GM23338 (cell line): ENCODE data around the gene PDF. TPM values are rescaled to one million over a fixed set of nuclear protein-coding genes. Genes with fewer than 3 reads are reported as not detected.
A peak's percentile ranks its signal among the peaks of the same experiment; 100 is the strongest.

Experiments
- ATAC-seq: fragments of 200-7000 bp; cut with Tn5 transposase; 3 replicates; pipeline ENCODE4 v1.9.1; 2020
- DNase-seq: peaks from one replicate; pipeline ENCODE4 v3.0.0-alpha.2; 2015; ENCODE audit warnings: low spot score
- H2AFZ ChIP-seq: fragments of 200-600 bp; sonication (generic); 2 replicates; pipeline ENCODE4 v1.8.0; 2016; ENCODE audit warnings: antibody characterized with exemption, mild to moderate bottlenecking, moderate library complexity
- H3F3A ChIP-seq: fragments of 200-600 bp; sonication (generic); replicated peaks from 2 replicates; pipeline ENCODE4 v1.8.0; 2017; ENCODE audit warnings: antibody characterized with exemption, mixed run types, low read depth
- H3K27ac ChIP-seq: fragments of 200-600 bp; sonication (generic); 2 replicates; pipeline ENCODE4 v1.6.1; 2016; ENCODE audit warnings: low read depth
- H3K27me3 ChIP-seq: fragments of 200-600 bp; sonication (generic); 2 replicates; pipeline ENCODE4 v1.8.0; 2016; ENCODE audit warnings: mild to moderate bottlenecking, mixed run types, moderate library complexity; ENCODE audit not compliant: insufficient read depth
- H3K36me3 ChIP-seq: fragments of 200-600 bp; sonication (generic); 2 replicates; pipeline ENCODE4 v1.8.0; 2016; ENCODE audit warnings: mild to moderate bottlenecking; ENCODE audit not compliant: insufficient read depth
- H3K4me1 ChIP-seq: fragments of 200-600 bp; sonication (generic); 2 replicates; pipeline ENCODE4 v1.8.0; 2016; ENCODE audit warnings: mild to moderate bottlenecking, moderate library complexity; ENCODE audit not compliant: insufficient read depth
- H3K4me2 ChIP-seq: fragments of 200-600 bp; sonication (generic); 2 replicates; pipeline ENCODE4 v1.7.1; 2017; ENCODE audit warnings: mixed run types
- H3K4me3 ChIP-seq: fragments of 200-600 bp; sonication (generic); 2 replicates; pipeline ENCODE4 v1.6.1; 2016; ENCODE audit warnings: mixed run types
- H3K79me2 ChIP-seq: fragments of 200-600 bp; sonication (generic); replicated peaks from 2 replicates; pipeline ENCODE4 v1.8.0; 2017; ENCODE audit warnings: mild to moderate bottlenecking; ENCODE audit not compliant: insufficient read depth
- H3K9me2 ChIP-seq: fragments of 200-600 bp; sonication (generic); 2 replicates; pipeline ENCODE4 v1.8.0; 2017; ENCODE audit not compliant: insufficient read depth
- H4K20me1 ChIP-seq: fragments of 200-600 bp; sonication (generic); replicated peaks from 2 replicates; pipeline ENCODE4 v1.8.0; 2017; ENCODE audit warnings: mild to moderate bottlenecking; ENCODE audit not compliant: insufficient read depth
- H3K27ac Mint-ChIP-seq: 2 replicates; pipeline ENCODE4 v1.8.0; 2020; ENCODE audit warnings: inconsistent platforms, mild to moderate bottlenecking, moderate library complexity, mixed read lengths
- H3K27me3 Mint-ChIP-seq: 3 replicates; pipeline ENCODE4 v1.8.0; 2022; ENCODE audit warnings: low read depth, mild to moderate bottlenecking, moderate library complexity, mixed read lengths, inconsistent platforms; ENCODE audit not compliant: insufficient read depth, poor library complexity
- H3K36me3 Mint-ChIP-seq: 3 replicates; pipeline ENCODE4 v1.8.0; 2021; ENCODE audit warnings: low read depth, mild to moderate bottlenecking, inconsistent platforms, moderate library complexity, mixed read lengths
- H3K4me1 Mint-ChIP-seq: 3 replicates; pipeline ENCODE4 v1.8.0; 2020; ENCODE audit warnings: mild to moderate bottlenecking, inconsistent platforms, mixed read lengths
- H3K4me3 Mint-ChIP-seq: 3 replicates; pipeline ENCODE4 v1.8.0; 2021; ENCODE audit warnings: moderate library complexity, mild to moderate bottlenecking, inconsistent platforms, mixed read lengths
- H3K9me3 Mint-ChIP-seq: 3 replicates; pipeline ENCODE4 v1.8.0; 2020; ENCODE audit warnings: moderate library complexity, mild to moderate bottlenecking, inconsistent platforms, mixed read lengths
- CREB1 ChIP-seq: fragments of 250-450 bp; sonication (Bioruptor Pico); IDR thresholded peaks from 2 replicates; pipeline ENCODE4 v1.5.0; 2020; ENCODE audit warnings: low read depth, mild to moderate bottlenecking, moderate library complexity
- EZH2 ChIP-seq: fragments of 200-600 bp; sonication (generic); IDR thresholded peaks from one replicate; pipeline ENCODE4 v1.8.0; 2017; ENCODE audit warnings: antibody characterized with exemption, mild to moderate bottlenecking, low read depth; ENCODE audit not compliant: unreplicated experiment
- JUNB ChIP-seq: IDR thresholded peaks from one replicate; pipeline ENCODE4 v1.6.1; 2016; ENCODE audit warnings: antibody characterized with exemption; ENCODE audit not compliant: unreplicated experiment
- STAT1 ChIP-seq: IDR thresholded peaks from one replicate; pipeline ENCODE4 v1.6.1; 2016; ENCODE audit warnings: antibody characterized with exemption; ENCODE audit not compliant: unreplicated experiment
- ZNF114 ChIP-seq: fragments of 250-450 bp; sonication (Bioruptor Pico); IDR thresholded peaks from 2 replicates; pipeline ENCODE4 v1.5.0; 2020; ENCODE audit warnings: mild to moderate bottlenecking, moderate library complexity
- ZNF331 ChIP-seq: fragments of 250-450 bp; sonication (Bioruptor Pico); IDR thresholded peaks from 2 replicates; pipeline ENCODE4 v1.5.0; 2020; ENCODE audit warnings: low read depth, mild to moderate bottlenecking, moderate library complexity
- polyA plus RNA-seq: library from polyadenylated mRNA; unstranded; fragments of >200 nt; fragmentation: Nextera tagmentation; extraction: Ambion mirVana; gene quantifications from 2 replicates; pipeline ENCODE4 v1.2.1, GENCODE V29; 2016
- total RNA-seq: library from RNA; depleted of rRNA; stranded (reverse); fragments of >200 nt; shearing (Covaris generic); gene quantifications from 2 replicates; pipeline ENCODE4 v1.2.3, GENCODE V29; 2014
- TF ChIP-seq, protein P1 (sequence below): fragments of 250-450 bp; sonication (Bioruptor Pico); IDR thresholded peaks from 2 replicates; pipeline ENCODE4 v1.5.0; 2020; ENCODE audit warnings: mild to moderate bottlenecking, moderate library complexity
- TF ChIP-seq, protein P2 (sequence below), 2 experiments: fragments of 200-600 bp in 1 of 2; sonication (generic) in 1 of 2; conservative IDR thresholded peaks; 2 replicates each; pipeline versions ENCODE4 v1.5.1 to v1.6.1; 2016 to 2017; ENCODE audit warnings: antibody characterized with exemption in 2 of 2, low read depth in 2 of 2, mild to moderate bottlenecking in 2 of 2, moderate library complexity in 1 of 2

Gene PDF
- total and polyA plus RNA-seq, 2 experiments from 2014 or later, result 18.8 to 43.4 TPM

DNA sequence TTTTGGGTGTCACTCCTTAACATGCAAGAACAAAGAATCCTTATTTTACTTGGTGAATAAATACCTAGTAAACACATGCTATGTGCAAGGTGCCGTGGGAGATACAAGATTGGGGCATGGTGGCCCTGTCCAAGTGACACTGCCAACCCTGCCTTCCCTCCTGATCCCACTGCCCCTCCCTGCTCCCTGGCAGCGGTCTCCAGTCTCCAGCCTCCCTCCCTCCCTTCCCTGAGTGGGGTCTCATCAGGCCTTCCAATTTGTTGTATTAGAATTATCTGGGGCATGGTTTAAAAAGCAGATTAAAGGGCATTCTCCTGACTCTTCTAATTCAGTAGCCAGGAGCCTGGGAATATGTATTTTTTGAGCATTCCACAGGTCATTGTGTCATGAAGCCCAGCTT is 33.7 kb upstream of the PDF start (continued):
- TF ChIP-seq, protein P1, sequence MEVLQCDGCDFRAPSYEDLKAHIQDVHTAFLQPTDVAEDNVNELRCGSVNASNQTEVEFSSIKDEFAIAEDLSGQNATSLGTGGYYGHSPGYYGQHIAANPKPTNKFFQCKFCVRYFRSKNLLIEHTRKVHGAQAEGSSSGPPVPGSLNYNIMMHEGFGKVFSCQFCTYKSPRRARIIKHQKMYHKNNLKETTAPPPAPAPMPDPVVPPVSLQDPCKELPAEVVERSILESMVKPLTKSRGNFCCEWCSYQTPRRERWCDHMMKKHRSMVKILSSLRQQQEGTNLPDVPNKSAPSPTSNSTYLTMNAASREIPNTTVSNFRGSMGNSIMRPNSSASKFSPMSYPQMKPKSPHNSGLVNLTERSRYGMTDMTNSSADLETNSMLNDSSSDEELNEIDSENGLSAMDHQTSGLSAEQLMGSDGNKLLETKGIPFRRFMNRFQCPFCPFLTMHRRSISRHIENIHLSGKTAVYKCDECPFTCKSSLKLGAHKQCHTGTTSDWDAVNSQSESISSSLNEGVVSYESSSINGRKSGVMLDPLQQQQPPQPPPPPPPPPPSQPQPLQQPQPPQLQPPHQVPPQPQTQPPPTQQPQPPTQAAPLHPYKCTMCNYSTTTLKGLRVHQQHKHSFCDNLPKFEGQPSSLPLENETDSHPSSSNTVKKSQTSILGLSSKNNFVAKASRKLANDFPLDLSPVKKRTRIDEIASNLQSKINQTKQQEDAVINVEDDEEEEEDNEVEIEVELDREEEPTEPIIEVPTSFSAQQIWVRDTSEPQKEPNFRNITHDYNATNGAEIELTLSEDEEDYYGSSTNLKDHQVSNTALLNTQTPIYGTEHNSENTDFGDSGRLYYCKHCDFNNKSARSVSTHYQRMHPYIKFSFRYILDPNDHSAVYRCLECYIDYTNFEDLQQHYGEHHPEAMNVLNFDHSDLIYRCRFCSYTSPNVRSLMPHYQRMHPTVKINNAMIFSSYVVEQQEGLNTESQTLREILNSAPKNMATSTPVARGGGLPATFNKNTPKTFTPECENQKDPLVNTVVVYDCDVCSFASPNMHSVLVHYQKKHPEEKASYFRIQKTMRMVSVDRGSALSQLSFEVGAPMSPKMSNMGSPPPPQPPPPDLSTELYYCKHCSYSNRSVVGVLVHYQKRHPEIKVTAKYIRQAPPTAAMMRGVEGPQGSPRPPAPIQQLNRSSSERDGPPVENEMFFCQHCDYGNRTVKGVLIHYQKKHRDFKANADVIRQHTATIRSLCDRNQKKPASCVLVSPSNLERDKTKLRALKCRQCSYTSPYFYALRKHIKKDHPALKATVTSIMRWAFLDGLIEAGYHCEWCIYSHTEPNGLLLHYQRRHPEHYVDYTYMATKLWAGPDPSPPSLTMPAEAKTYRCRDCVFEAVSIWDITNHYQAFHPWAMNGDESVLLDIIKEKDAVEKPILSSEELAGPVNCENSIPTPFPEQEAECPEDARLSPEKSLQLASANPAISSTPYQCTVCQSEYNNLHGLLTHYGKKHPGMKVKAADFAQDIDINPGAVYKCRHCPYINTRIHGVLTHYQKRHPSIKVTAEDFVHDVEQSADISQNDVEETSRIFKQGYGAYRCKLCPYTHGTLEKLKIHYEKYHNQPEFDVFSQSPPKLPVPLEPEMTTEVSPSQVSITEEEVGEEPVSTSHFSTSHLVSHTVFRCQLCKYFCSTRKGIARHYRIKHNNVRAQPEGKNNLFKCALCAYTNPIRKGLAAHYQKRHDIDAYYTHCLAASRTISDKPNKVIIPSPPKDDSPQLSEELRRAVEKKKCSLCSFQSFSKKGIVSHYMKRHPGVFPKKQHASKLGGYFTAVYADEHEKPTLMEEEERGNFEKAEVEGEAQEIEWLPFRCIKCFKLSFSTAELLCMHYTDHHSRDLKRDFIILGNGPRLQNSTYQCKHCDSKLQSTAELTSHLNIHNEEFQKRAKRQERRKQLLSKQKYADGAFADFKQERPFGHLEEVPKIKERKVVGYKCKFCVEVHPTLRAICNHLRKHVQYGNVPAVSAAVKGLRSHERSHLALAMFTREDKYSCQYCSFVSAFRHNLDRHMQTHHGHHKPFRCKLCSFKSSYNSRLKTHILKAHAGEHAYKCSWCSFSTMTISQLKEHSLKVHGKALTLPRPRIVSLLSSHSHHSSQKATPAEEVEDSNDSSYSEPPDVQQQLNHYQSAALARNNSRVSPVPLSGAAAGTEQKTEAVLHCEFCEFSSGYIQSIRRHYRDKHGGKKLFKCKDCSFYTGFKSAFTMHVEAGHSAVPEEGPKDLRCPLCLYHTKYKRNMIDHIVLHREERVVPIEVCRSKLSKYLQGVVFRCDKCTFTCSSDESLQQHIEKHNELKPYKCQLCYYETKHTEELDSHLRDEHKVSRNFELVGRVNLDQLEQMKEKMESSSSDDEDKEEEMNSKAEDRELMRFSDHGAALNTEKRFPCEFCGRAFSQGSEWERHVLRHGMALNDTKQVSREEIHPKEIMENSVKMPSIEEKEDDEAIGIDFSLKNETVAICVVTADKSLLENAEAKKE (CRISPR knock-in tag), result no peak
- TF ChIP-seq JUNB, result no peak
- TF ChIP-seq EZH2, result no peak
- TF ChIP-seq, protein P2, sequence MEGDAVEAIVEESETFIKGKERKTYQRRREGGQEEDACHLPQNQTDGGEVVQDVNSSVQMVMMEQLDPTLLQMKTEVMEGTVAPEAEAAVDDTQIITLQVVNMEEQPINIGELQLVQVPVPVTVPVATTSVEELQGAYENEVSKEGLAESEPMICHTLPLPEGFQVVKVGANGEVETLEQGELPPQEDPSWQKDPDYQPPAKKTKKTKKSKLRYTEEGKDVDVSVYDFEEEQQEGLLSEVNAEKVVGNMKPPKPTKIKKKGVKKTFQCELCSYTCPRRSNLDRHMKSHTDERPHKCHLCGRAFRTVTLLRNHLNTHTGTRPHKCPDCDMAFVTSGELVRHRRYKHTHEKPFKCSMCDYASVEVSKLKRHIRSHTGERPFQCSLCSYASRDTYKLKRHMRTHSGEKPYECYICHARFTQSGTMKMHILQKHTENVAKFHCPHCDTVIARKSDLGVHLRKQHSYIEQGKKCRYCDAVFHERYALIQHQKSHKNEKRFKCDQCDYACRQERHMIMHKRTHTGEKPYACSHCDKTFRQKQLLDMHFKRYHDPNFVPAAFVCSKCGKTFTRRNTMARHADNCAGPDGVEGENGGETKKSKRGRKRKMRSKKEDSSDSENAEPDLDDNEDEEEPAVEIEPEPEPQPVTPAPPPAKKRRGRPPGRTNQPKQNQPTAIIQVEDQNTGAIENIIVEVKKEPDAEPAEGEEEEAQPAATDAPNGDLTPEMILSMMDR (conservative IDR thresholded peaks at IDR 0.05; ENCODE audit: low read depth in 2 of 2), result no peak
- no peak for TF ChIP-seq ZNF114 (CRISPR knock-in tag)
- TF ChIP-seq CREB1 (CRISPR knock-in tag), result no peak

DNA sequence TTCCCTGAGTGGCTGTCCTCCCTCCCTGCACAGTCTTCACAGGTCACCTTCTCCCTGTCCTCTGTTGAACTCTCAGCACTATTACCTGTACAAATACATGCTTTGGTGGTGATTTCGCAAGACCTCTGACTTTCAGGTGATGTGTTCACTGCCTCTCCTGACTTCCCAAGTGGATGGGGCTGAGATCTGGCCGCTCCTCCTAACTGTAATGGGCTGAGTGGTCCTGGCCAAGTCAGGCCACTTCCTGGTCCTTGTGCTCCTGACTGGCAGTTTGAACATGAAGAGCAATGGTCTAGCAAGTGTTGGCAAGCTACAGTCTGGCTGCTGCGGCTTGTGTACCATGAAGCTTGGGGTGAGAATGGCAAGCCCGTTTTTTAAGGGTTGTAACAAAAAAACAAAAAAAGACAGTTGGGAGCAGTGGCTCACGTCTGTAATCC is 32.9 kb upstream of the PDF start:
- 0 out of 2 replicates have a peak, but pooled peaks cover 11% of the 10 kb centered on the region for H3F3A ChIP-seq
- peak overlapping the region; percentile 76; the same call in 1 of the 2 replicates for H3K27ac ChIP-seq
- Mint-ChIP-seq H3K9me3 (no peaks in the 10 kb centered on the region; the same call in 2 of the 3 replicates), H3K36me3 (peaks cover 28% of the 10 kb centered on the region), H3K27ac (no peak overlapping the region), H3K4me3 (no peak overlapping the region), H3K27me3 (peaks cover 3% of the 10 kb centered on the region), H3K4me1 (no peaks in the 10 kb centered on the region)
- DNase-seq, result no peak
- H3K27me3 ChIP-seq, result no peaks in the 10 kb centered on the region
- H4K20me1 ChIP-seq, result peaks cover 3% of the 10 kb centered on the region
- H3K79me2 ChIP-seq, result no peaks in the 10 kb centered on the region
- no peak overlapping the region for H3K4me2 ChIP-seq
- no peaks in the 10 kb centered on the region for H3K9me2 ChIP-seq
- H3K4me3 ChIP-seq, result no peak overlapping the region
- peaks cover 30% of the 10 kb centered on the region for H3K36me3 ChIP-seq
- H3K4me1 ChIP-seq, result no peaks in the 10 kb centered on the region
- no peak overlapping the region for H2AFZ ChIP-seq
- no peak for ATAC-seq
- TF ChIP-seq ZNF114 (CRISPR knock-in tag) (no peak), ZNF331 (no peak), STAT1 (no peak), EZH2 (no peak)
- TF ChIP-seq, protein P1 (CRISPR knock-in tag), result no peak
